Left lung (tissue), 14 donors: ENCODE data around the gene NCAM2. TPM values are rescaled to one million over a fixed set of nuclear protein-coding genes. Genes with fewer than 3 reads are reported as not detected.

Source experiments
- ATAC-seq: fragments of 200-7000 bp; cut with Tn5 transposase; one replicate; pipeline ENCODE4 v1.9.1; 2020; ENCODE audit warnings: moderate library complexity
- DNase-seq, 4 donors: peaks; one replicate each; pipeline ENCODE4 v3.0.0-alpha.2; 2013 to 2020
- H3K27ac ChIP-seq, 2 donors: fragments of 200-600 bp; sonication (generic) in 1 of 2; one replicate each; pipeline versions ENCODE4 v1.5.0 to v1.8.0; 2020 to 2021
- H3K27me3 ChIP-seq, 2 donors: fragments of 200-600 bp; sonication (generic) in 1 of 2; one replicate each; pipeline versions ENCODE4 v1.5.0 to v1.8.0; 2020 to 2021
- H3K36me3 ChIP-seq, 2 donors: fragments of 200-600 bp; sonication (generic) in 1 of 2; one replicate each; pipeline versions ENCODE4 v1.5.0 to v1.8.0; 2020 to 2021
- H3K4me1 ChIP-seq, 2 donors: fragments of 200-600 bp; one replicate each; pipeline ENCODE4 v1.8.0; 2021
- H3K4me3 ChIP-seq, 2 donors: fragments of 200-600 bp; sonication (generic) in 1 of 2; one replicate each; pipeline versions ENCODE4 v1.5.0 to v1.8.0; 2020 to 2021; ENCODE audit warnings: mild to moderate bottlenecking in 1 of 2
- H3K9me3 ChIP-seq, 2 donors: fragments of 200-600 bp; sonication (generic) in 1 of 2; one replicate each; pipeline versions ENCODE4 v1.5.0 to v1.8.0; 2020 to 2021
- CTCF ChIP-seq, 2 donors: fragments of 200-600 bp; sonication (generic) in 1 of 2; IDR thresholded peaks; one replicate each; pipeline versions ENCODE4 v1.5.0 to v1.8.0; 2021; ENCODE audit warnings: antibody characterized with exemption in 2 of 2
- intact Hi-C, 2 donors: fragments of 100-400 bp; cut with DNase I; formaldehyde crosslinking; loops; one replicate each; pipeline versions ENCODE4 v1.11.2 to v1.14.2; 2022
- long read RNA-seq, 12 donors: library from polyadenylated mRNA in 2 of 12; unstranded in 2 of 12; transcript quantifications; one replicate each; pipeline ENCODE4 v2.0.0 and lab custom pipeline, GENCODE V29; 2019 to 2026
- polyA plus RNA-seq, 6 donors: library from polyadenylated mRNA; unstranded; fragments of 120-200 nt; gene quantifications; one replicate each; pipeline ENCODE4 v1.2.1, GENCODE V29; 2013; ENCODE audit not compliant: insufficient read length in 6 of 6
- total RNA-seq, 2 donors: library from RNA; stranded (reverse); fragmentation: NEBNext Ultra II Directional; extraction: Animal tissue kit (Norgen Biotek cat#: 25700); gene quantifications; one replicate each; pipeline ENCODE4 v1.2.1, GENCODE V29; 2021
- donor health status: DM: no; HTN: yes; CAD: no.
- donor health status: DM: no; HTN: no; CAD: no.

The NCAM2 gene
- total RNA-seq (10 to 100 TPM; 19.7 to 30.4 TPM), polyA plus RNA-seq (1 to 10 TPM; 3.3 to 5.3 (median 4.2) TPM)
- long read RNA-seq, donor 1 = 0 reads
- long read RNA-seq, donor 2 = 0 reads
- long read RNA-seq, donor 3 = 0 reads
- long read RNA-seq, donor 4 = 0 reads
- long read RNA-seq, donor 5, full-length matches to known transcripts = 1 of 1 reads
- long read RNA-seq, donor 5, partial matches to known transcripts = 0 of 1 reads
- long read RNA-seq, donor 5, other reads (novel, unspliced or antisense) = 0 of 1 reads
- long read RNA-seq, donor 6, full-length matches to known transcripts = 1 of 1 reads
- long read RNA-seq, donor 6, partial matches to known transcripts = 0 of 1 reads
- long read RNA-seq, donor 6, other reads (novel, unspliced or antisense) = 0 of 1 reads
- long read RNA-seq, donor 7 = 0 reads
- long read RNA-seq, donor 8 = 0 reads
- long read RNA-seq, donor 9 = 0 reads
- long read RNA-seq, donor 10, partial matches to known transcripts = 0 of 2 reads
- long read RNA-seq, donor 10, other reads (novel, unspliced or antisense) = 2 of 2 reads
- long read RNA-seq, donor 11, full-length matches to known transcripts = 5 of 31 reads
- long read RNA-seq, donor 11, partial matches to known transcripts = 26 of 31 reads
- long read RNA-seq, donor 11, other reads (novel, unspliced or antisense) = 0 of 31 reads
- long read RNA-seq, donor 12, full-length matches to known transcripts = 1 of 1 reads
- long read RNA-seq, donor 12, partial matches to known transcripts = 0 of 1 reads
- long read RNA-seq, donor 12, other reads (novel, unspliced or antisense) = 0 of 1 reads

DNA sequence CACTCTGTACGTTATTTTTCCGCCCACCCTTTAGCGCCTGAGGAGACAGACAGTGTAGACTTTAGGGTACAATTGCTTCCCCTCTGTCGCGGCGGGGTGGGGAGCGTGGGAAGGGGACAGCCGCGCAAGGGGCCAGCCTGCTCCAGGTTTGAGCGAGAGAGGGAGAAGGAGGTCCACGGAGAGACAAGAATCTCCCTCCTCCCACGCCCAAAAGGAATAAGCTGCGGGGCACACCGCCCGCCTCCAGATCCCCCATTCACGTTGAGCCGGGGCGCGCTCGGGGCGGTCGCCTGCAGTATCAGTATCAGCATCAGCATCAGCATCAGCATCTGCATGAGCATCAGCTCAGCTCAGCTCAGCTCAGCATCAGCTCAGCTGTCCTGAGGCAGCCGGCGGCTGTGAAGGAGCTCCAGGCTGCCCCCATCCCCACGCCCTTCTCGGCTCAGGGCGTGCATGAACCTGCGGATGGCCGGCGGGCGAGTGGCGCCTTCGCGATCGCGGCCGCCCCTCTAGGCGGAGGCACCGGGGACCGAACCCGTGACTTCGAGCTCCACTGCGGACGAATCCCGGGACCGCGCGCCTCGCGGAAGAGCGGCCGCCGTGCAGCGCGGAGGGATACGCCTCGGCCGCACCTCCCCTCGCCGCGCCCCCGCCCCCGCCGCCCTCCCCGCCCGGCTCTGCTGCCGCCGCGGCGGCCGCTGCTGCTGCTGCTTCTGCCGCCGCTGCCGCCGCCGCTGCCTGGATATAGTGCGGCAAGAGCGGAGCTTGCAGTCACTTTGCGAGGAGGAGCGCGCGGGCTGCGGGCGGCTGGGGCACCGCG is at the start of gene NCAM2:
TSS of gene NCAM2 (plus strand) at position 774 of the 820 bp plus-strand sequence.
- ATAC-seq = peak; percentile 87
- H3K27ac ChIP-seq = peak within 1 kb of the TSS in 1 of 2 donors; percentile 58
- peak; percentile 62 to 89 (median 76) for DNase-seq
- H3K9me3 ChIP-seq = no peaks in the 10 kb centered on the region
- no peaks in the 10 kb centered on the region for H3K36me3 ChIP-seq
- H3K4me3 ChIP-seq = peak within 1 kb of the TSS; percentile 44 to 53
- intact Hi-C loops = no loop called here
- TF ChIP-seq CTCF (IDR thresholded peaks at IDR 0.05) = no peak
- peaks cover 0 to 21% of the 10 kb centered on the region in 2 donors for H3K4me1 ChIP-seq
- H3K27me3 ChIP-seq = peaks cover 0 to 41% of the 10 kb centered on the region in 2 donors

DNA sequence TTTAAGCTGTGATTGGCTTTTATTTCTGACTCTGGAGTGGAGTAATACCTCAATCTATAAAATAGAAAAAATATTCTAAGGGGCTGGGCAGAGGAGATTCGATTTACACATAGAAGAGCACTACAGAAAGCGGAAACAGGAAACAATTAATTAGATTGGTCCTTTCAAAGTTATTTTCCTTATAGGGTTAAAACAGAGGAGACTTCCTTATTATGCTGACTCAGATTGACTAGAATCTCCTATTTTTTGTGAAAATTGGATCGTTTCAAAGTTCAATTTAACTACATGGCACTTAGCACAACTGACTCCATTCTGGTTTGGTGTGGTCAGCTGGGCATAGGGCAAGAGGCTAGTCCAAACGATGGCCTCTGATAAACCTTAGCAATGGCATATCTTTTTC is 48.3 kb upstream of the NCAM2 start:
- Histone ChIP-seq H3K4me1 (no peaks in the 10 kb centered on the region), H3K4me3 (no peak overlapping the region), H3K27ac (no peak overlapping the region), H3K9me3 (no peaks in the 10 kb centered on the region), H3K27me3 (no peaks in the 10 kb centered on the region), H3K36me3 (no peaks in the 10 kb centered on the region)
- no peak for ATAC-seq
- intact Hi-C loops = no loop called here
- no peak for DNase-seq
- TF ChIP-seq CTCF (IDR thresholded peaks at IDR 0.05) = no peak

GRCh38 chr21:20965816-20966215 is 32.4 kb upstream of the NCAM2 start:
- ATAC-seq = no peak
- intact Hi-C loops = no loop called here
- DNase-seq = no peak
- Histone ChIP-seq H3K27ac (no peak overlapping the region), H3K27me3 (no peaks in the 10 kb centered on the region), H3K4me3 (no peak overlapping the region), H3K4me1 (no peaks in the 10 kb centered on the region), H3K36me3 (no peaks in the 10 kb centered on the region), H3K9me3 (no peaks in the 10 kb centered on the region)
- TF ChIP-seq CTCF (IDR thresholded peaks at IDR 0.05) = no peak

DNA sequence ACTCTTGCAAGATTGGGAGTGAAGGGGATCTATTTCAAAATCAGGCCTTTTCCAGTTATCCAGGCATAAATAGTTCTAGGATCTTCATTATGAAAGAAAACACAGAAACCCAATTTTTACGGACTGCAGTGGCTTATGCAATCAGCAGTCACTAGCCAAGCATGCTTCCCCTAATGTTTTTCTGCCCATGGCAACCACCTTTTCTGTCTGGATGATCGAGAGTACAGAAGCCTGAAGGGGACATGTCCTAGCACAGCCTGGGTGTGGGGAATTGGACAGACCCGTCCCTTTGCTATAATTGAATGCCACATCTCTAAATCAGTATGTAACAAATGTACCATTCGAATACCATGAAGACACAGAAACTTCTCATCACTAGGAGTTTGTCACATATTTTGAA is 29.8 kb upstream of the NCAM2 start:
- H3K4me3 ChIP-seq = no peak overlapping the region
- H3K4me1 ChIP-seq = no peaks in the 10 kb centered on the region
- no peak for DNase-seq
- no peaks in the 10 kb centered on the region for H3K27me3 ChIP-seq
- TF ChIP-seq CTCF (IDR thresholded peaks at IDR 0.05) = no peak
- H3K27ac ChIP-seq = no peak overlapping the region
- intact Hi-C loops = no loop called here
- no peaks in the 10 kb centered on the region for H3K9me3 ChIP-seq
- ATAC-seq = no peak
- no peaks in the 10 kb centered on the region for H3K36me3 ChIP-seq
